ENCODE results near the gene NAAA.

The NAAA gene

DNA sequence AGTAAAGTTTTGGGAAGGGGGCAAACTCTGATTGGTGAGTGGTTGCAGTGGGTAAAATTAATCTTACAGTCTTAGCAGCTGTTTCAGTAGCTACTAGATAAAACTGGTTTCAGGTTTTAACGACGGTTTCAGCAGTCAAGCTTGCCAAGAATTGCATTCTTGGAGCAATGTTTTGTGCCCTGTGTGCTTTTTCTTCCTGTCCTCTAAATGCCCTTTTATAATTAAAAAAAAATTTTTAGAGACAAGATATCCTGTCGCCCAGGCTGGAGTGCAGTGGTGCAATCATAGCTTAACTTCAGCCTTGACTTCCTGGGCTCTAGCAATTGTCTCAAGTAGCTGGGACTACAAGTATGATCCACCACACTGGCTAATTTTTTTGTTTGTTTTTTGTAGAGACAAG, 32.3 kb downstream of the NAAA start:
- TF ChIP-seq, protein P1, sequence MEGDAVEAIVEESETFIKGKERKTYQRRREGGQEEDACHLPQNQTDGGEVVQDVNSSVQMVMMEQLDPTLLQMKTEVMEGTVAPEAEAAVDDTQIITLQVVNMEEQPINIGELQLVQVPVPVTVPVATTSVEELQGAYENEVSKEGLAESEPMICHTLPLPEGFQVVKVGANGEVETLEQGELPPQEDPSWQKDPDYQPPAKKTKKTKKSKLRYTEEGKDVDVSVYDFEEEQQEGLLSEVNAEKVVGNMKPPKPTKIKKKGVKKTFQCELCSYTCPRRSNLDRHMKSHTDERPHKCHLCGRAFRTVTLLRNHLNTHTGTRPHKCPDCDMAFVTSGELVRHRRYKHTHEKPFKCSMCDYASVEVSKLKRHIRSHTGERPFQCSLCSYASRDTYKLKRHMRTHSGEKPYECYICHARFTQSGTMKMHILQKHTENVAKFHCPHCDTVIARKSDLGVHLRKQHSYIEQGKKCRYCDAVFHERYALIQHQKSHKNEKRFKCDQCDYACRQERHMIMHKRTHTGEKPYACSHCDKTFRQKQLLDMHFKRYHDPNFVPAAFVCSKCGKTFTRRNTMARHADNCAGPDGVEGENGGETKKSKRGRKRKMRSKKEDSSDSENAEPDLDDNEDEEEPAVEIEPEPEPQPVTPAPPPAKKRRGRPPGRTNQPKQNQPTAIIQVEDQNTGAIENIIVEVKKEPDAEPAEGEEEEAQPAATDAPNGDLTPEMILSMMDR (IDR thresholded peaks at IDR 0.05), result no peak

DNA sequence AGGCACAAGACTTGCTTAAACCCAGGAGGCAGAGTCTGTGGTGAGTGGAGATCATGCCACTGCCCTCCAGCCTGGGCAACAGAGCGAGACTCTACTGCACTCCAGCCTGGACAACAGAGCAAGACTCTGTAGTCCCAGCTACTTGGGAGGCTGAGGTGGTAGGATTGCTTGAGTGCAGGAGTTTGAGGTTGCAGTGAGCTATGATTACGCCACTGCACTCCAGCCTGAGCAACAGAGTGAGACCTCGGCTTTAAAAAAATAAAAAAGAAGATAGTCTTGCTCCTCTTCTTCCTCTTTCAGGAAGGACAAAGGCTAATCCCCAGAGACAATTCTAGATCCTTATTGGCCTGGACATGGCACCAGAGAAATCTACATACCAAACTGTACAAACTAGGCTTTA, 32.8 kb downstream of the NAAA start:
- TF ChIP-seq, protein P1 (IDR thresholded peaks at IDR 0.05), result no peak

DNA sequence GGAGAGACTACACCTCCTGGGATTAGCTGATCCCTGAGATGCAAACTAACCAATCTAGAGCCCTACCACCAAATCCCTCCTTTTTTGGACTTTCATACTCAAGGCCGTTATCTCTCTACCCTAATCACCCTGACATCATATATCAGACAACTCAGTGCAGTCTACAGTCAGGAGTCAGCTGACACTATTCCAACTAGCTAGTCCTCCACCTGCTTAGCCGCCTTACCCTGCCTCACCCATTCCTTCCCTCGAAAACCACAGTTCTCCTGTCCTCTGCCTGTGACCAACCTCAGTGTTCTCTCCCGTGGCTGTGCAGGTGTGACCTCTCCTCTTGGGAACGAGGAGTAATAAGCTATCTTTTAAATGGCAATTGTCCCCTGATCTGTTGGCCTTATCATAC, 36.7 kb downstream of the NAAA start:
- TF ChIP-seq, protein P1 (IDR thresholded peaks at IDR 0.05), result no peak

DNA sequence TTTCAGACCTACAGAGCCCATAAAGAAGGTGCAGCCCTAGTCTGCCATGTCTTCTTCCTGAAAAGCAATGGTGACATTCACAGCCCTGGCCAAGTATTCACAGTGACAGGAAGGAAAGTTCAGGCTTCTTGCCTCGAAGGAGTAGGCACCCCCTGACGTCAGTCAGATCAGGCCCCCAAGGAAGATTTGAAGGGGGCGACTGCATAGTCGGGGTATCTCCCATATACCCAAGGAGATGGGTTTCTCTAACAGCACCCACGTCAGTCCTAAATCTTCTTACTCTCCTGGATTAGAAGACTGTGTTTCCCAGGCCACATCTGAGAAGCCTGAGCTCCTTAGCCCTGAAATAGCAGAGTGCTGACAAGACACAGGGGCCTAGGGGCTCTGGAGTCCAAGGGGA, 38.5 kb downstream of the NAAA start, which contains the start of gene PPEF2:
Gene PPEF2 (minus strand): TSS at position 101 of the 400 bp plus-strand sequence. CDS start 6,127 bp downstream, outside the sequence.
- TF ChIP-seq, protein P1 (IDR thresholded peaks at IDR 0.05), result no peak

DNA sequence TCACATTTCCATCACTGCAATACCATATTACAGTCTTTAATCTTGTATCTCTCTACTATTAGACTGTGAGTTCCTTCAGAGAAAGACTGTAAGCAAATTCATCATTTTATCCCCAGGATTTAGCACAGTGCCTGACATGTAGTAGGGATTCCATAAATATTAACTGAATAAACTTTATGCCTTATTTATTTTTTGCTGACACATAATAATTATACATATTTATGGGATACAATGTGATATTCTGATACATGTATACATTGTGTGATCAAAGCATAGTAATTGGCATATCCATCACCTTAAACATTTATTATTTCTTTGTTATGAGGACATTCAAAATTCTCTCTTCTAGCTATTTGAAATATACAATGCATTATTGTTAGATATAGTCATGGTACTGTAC, 42.3 kb downstream of the NAAA start:
- TF ChIP-seq, protein P1 (IDR thresholded peaks at IDR 0.05), result no peak

DNA sequence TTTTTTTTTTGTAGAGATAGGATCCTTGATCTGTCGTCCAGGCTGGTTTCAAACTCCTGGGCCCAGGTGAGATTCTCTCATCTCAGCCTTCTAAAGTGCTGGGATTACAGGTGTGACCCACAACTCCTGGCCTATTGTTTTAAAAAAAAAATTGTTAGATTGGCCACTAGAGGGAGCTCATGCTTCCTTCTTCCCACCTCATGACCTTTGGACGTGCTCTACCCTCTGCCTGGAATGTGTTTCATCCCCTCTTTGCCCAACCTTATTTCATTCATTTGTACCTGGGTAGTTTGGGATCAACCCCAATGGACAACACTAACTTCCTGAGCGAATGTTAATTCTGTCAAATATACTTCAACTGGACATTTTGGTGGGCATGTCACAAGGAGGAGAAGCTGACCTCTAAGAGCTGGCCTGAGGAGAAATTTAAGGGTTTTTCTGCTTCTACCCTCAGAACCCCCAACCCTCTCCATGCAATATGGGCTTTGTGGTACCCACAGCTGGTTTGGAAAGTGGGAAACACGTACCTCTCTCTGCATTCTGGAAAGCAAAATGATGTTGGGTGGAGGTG, 45.0 kb downstream of the NAAA start:
- TF ChIP-seq, protein P1 (IDR thresholded peaks at IDR 0.05), result peak; percentile 66

DNA sequence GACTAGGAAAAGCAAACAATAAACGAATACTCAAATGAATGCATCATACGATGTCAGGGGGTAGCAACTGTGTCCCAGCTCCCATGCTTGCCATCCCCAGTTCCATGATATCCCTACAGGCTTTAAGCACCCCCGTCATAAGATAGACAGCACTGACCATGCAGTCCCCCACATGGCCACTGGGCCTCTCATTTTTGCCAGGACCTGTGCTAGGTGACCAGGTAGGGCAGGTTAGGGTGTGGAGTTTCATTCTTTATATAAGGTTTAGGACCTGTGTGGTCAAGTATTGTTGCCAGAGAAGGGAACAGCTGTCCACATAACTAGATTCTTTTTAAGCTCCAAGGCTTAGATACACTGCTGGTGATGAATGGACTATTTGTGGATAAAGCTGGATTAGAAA, 48.3 kb downstream of the NAAA start:
- TF ChIP-seq, protein P1 (IDR thresholded peaks at IDR 0.05), result no peak; the same call in 1 of the 2 replicates

DNA sequence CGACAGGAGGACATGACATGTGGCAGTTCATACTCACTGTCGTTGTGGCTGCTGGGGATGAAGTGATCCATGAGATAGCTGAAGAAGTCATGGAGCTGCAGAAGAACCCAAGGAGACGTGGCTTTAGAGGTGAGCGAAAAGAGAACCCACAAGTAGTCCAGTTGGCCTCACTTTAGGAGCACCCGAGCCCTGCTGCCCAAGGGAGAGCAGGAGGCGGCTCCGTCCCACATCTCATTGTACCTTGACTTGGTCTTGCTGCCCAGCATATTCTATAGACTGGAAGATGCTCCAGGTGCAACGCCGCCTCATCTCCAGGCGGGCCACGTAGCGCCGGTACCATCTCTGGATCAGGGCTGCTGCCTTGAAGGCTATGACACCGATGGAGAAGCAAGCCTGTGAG, 49.2 kb downstream of the NAAA start:
- TF ChIP-seq, protein P1 (IDR thresholded peaks at IDR 0.05), result no peak
